GM12892 (cell line): Measurements from ENCODE around the gene ATP8A2.

Experiments
- POLR2A ChIP-seq: IDR thresholded peaks from 2 replicates; pipeline ENCODE4 v1.6.1; 2011; ENCODE audit warnings: low read depth, low read length, control low read depth
- TAF1 ChIP-seq: IDR thresholded peaks from 2 replicates; pipeline ENCODE4 v1.6.1; 2011; ENCODE audit warnings: low read depth, mild to moderate bottlenecking, control low read depth, low read length, borderline replicate concordance

DNA sequence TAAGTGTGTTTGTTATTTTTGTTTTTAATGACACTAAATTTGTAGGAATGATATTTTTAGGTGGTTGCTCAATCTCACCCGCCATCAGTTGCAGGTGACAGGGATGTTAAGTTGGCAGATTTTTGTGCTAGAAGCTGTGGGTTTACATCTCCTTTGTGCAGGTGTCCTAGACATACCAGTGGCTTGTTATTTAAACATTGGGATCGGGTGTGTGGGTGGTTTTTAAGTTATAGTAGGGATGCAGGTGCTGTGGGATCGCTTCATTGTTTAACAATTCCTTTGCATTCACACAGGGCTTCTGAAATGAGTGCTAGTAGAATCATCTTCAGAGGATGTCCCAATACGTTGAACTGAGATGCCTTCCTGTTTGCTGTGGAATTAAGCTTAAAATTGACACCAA is 580.1 kb downstream of the ATP8A2 start:
- no peak for TF ChIP-seq TAF1
- no peak for TF ChIP-seq POLR2A
